ENCODE measurements around the gene PRDM15. TPM values are rescaled to one million over a fixed set of nuclear protein-coding genes. Genes with fewer than 3 reads are reported as not detected.

Gene PRDM15
- total RNA-seq, 4 donors from 2014 or later, result 5.3 to 20.8 (median 13.6) TPM

GRCh38 chr21:41886328-41886727 is 7.2 kb upstream of the PRDM15 start:
- ATAC-seq (ENCODE audit: low FRiP score) (no peak), DNase-seq (ENCODE audit: low spot score) (no peak)
- no peak for TF ChIP-seq CTCF (IDR thresholded peaks at IDR 0.05)

GRCh38 chr21:41885341-41886024 is 6.3 kb upstream of the PRDM15 start:
- no peak for TF ChIP-seq CTCF (IDR thresholded peaks at IDR 0.05)
- no peak for ATAC-seq (ENCODE audit: low FRiP score)

GRCh38 chr21:41884501-41885030 is 5.4 kb upstream of the PRDM15 start:
- ATAC-seq (ENCODE audit: low FRiP score) (no peak), DNase-seq (ENCODE audit: low spot score) (no peak)
- TF ChIP-seq CTCF (IDR thresholded peaks at IDR 0.05), result no peak

More at GRCh38 chr21:41885341-41886024, 6.3 kb upstream of the PRDM15 start:
- DNase-seq (ENCODE audit: low spot score), result no peak

GRCh38 chr21:41883582-41883981 is 4.4 kb upstream of the PRDM15 start:
- TF ChIP-seq CTCF (IDR thresholded peaks at IDR 0.05), result no peak
- DNase-seq (ENCODE audit: low spot score) (no peak), ATAC-seq (ENCODE audit: low FRiP score) (no peak)

- ATAC-seq (ENCODE audit: low FRiP score), result no peak
- no peak for DNase-seq (ENCODE audit: low spot score)
- TF ChIP-seq CTCF (IDR thresholded peaks at IDR 0.05), result no peak
These were observed 1.9 kb upstream of the PRDM15 start for GRCh38 chr21:41881051-41881450.

- ATAC-seq (ENCODE audit: low FRiP score), result no peak
- no peak for TF ChIP-seq CTCF (IDR thresholded peaks at IDR 0.05)
- DNase-seq (ENCODE audit: low spot score), result no peak
These were observed 1.0 kb upstream of the PRDM15 start for GRCh38 chr21:41880153-41880552.

- no peak for TF ChIP-seq CTCF (IDR thresholded peaks at IDR 0.05)
- ATAC-seq (ENCODE audit: low FRiP score) (peak; percentile 69), DNase-seq (ENCODE audit: low spot score) (no peak)
These were observed 334 bp downstream of the PRDM15 start for GRCh38 chr21:41878831-41879189.
